Putamen (tissue), 1 donor: ENCODE data around the gene MKRN2.
A peak's percentile ranks its signal among the peaks of the same experiment; 100 is the strongest.
"Not testable (repeated sequence)": the region's sequence is repeated elsewhere in the genome, so short reads cannot be mapped to it uniquely, and the experiment has no call there.

Source experiments
- DNase-seq: peaks from one replicate; pipeline ENCODE4 v3.0.0-alpha.2; 2016; ENCODE audit warnings: low spot score

Gene MKRN2

GRCh38 chr3:12588039-12589009, 31.4 kb downstream of the MKRN2 start:
- DNase-seq = no peak

- no peak for DNase-seq
Observed at GRCh38 chr3:12590096-12590495, 33.2 kb downstream of the MKRN2 start.

- no peak for DNase-seq
Observed at GRCh38 chr3:12591456-12591855, 34.6 kb downstream of the MKRN2 start.

GRCh38 chr3:12591997-12592715, 35.3 kb downstream of the MKRN2 start:
- DNase-seq = no peak

GRCh38 chr3:12593473-12593872, 36.6 kb downstream of the MKRN2 start:
- no peak for DNase-seq

GRCh38 chr3:12598890-12599289, 42.0 kb downstream of the MKRN2 start:
- DNase-seq = no peak

GRCh38 chr3:12601072-12601471, 44.2 kb downstream of the MKRN2 start:
- no peak for DNase-seq

GRCh38 chr3:12603969-12604368, 47.1 kb downstream of the MKRN2 start:
- no peak for DNase-seq

GRCh38 chr3:12608376-12608775, 51.5 kb downstream of the MKRN2 start:
- DNase-seq = no peak

- DNase-seq = no peak
Observed at GRCh38 chr3:12611117-12611516, 54.2 kb downstream of the MKRN2 start.

GRCh38 chr3:12612514-12613226, 55.8 kb downstream of the MKRN2 start:
- no peak for DNase-seq

- no peak for DNase-seq
Observed at GRCh38 chr3:12613250-12613649, 56.4 kb downstream of the MKRN2 start.

GRCh38 chr3:12615266-12615665, 58.4 kb downstream of the MKRN2 start:
- DNase-seq = no peak

GRCh38 chr3:12618426-12618825, 61.5 kb downstream of the MKRN2 start:
- DNase-seq = no peak

GRCh38 chr3:12620305-12620704, 63.4 kb downstream of the MKRN2 start:
- no peak for DNase-seq

GRCh38 chr3:12620729-12621128, 63.8 kb downstream of the MKRN2 start:
- no peak for DNase-seq

GRCh38 chr3:12622335-12622734, 65.4 kb downstream of the MKRN2 start:
- DNase-seq = no peak

- DNase-seq = no peak
Observed at GRCh38 chr3:12624056-12624455, 67.2 kb downstream of the MKRN2 start.

- not testable (repeated sequence) for DNase-seq
Observed at GRCh38 chr3:12624964-12625363, 68.1 kb downstream of the MKRN2 start.

- peak; percentile 10 for DNase-seq
Observed at GRCh38 chr3:12627370-12627769, 70.5 kb downstream of the MKRN2 start.

- no peak for DNase-seq
Observed at GRCh38 chr3:12628813-12629212, 71.9 kb downstream of the MKRN2 start.

- DNase-seq = no peak
Observed at GRCh38 chr3:12629560-12629959, 72.7 kb downstream of the MKRN2 start.
